ENCODE results near the gene ST3GAL4. TPM values are rescaled to one million over a fixed set of nuclear protein-coding genes. Genes with fewer than 3 reads are reported as not detected.

ST3GAL4 gene
- total RNA-seq, 1 experiment from 2014 or later, result 13.1 TPM

- no peaks in the 10 kb centered on the region for H4K20me1 ChIP-seq (ENCODE audit: insufficient read depth)
- DNase-seq (ENCODE audit: low read depth, low spot score) (no peak), ATAC-seq (peak; percentile 52)
- intact Hi-C loops (cut with micrococcal nuclease), result no loop called here
- peak overlapping the region; percentile 23; the same call in 1 of the 2 replicates for H3K4me2 ChIP-seq (ENCODE audit: low read length)
- H3K9me2 ChIP-seq (ENCODE audit: insufficient read depth), result no peaks in the 10 kb centered on the region
- no peak overlapping the region for H3K9ac ChIP-seq (ENCODE audit: low read length)
- ChIA-PET RAD21 (ENCODE audit: low non-redundant PET in 1 of 2, low total read pairs in 2 of 2, uncharacterized antibody in 2 of 2, unreplicated experiment in 2 of 2) (no interaction called here), POLR2A (no interaction called here), CTCF (interaction anchor here (1.3 to 1.9 kb wide), 3 partner anchors 9 to 121 kb away, joined by 4 to 6 read pairs (median 4); no protein-coding TSS in a partner anchor)
- H2AFZ ChIP-seq (ENCODE audit: low read depth, low read length, poor library complexity, severe bottlenecking), result no peak overlapping the region
- peaks cover 0 to 10% of the 10 kb centered on the region in 2 experiments; a peak in 2 of 4 replicates for H3K4me1 ChIP-seq (ENCODE audit: control insufficient read depth in 1 of 2, insufficient read depth in 2 of 2, low read length in 2 of 2)
- H3K27me3 ChIP-seq (ENCODE audit: insufficient read depth, low read length), result no peaks in the 10 kb centered on the region
- no TSS peak for BruUV-seq (replicated peaks)
- no peak for TF ChIP-seq SRF (IDR thresholded peaks at IDR 0.05; ENCODE audit: low read depth)
- TF ChIP-seq POLR2AphosphoS5 (IDR thresholded peaks at IDR 0.05; ENCODE audit: low read depth, low read length), result no peak
- no peak for TF ChIP-seq SIN3A (IDR thresholded peaks at IDR 0.05; ENCODE audit: low read depth)
- no peak for TF ChIP-seq REST (IDR thresholded peaks at IDR 0.05; ENCODE audit: low read depth)
- TF ChIP-seq ELF1 (IDR thresholded peaks at IDR 0.05; ENCODE audit: borderline replicate concordance, low read depth), result no peak
- TF ChIP-seq EZH2 (IDR thresholded peaks at IDR 0.05), result no peak
- TF ChIP-seq, protein P1, sequence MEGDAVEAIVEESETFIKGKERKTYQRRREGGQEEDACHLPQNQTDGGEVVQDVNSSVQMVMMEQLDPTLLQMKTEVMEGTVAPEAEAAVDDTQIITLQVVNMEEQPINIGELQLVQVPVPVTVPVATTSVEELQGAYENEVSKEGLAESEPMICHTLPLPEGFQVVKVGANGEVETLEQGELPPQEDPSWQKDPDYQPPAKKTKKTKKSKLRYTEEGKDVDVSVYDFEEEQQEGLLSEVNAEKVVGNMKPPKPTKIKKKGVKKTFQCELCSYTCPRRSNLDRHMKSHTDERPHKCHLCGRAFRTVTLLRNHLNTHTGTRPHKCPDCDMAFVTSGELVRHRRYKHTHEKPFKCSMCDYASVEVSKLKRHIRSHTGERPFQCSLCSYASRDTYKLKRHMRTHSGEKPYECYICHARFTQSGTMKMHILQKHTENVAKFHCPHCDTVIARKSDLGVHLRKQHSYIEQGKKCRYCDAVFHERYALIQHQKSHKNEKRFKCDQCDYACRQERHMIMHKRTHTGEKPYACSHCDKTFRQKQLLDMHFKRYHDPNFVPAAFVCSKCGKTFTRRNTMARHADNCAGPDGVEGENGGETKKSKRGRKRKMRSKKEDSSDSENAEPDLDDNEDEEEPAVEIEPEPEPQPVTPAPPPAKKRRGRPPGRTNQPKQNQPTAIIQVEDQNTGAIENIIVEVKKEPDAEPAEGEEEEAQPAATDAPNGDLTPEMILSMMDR (IDR thresholded peaks at IDR 0.05 in 2 of 3, conservative IDR thresholded peaks at IDR 0.05 in 1 of 3; ENCODE audit: borderline replicate concordance in 1 of 3, insufficient read depth in 1 of 3, low read depth in 2 of 3, low read length in 2 of 3), result no peak
- TF ChIP-seq EZH2phosphoT487 (IDR thresholded peaks at IDR 0.05; ENCODE audit: borderline replicate concordance), result no peak
- no peak for TF ChIP-seq FOSL1 (IDR thresholded peaks at IDR 0.05; ENCODE audit: low read depth)
- TF ChIP-seq ZBTB33 (IDR thresholded peaks at IDR 0.05; ENCODE audit: extremely low read depth, insufficient replicate concordance, low read length), result no peak
- TF ChIP-seq TCF7L2 (IDR thresholded peaks at IDR 0.05; ENCODE audit: borderline replicate concordance, extremely low read depth, insufficient read depth, insufficient read length), result no peak
- no peaks in the 10 kb centered on the region for H3K79me2 ChIP-seq (ENCODE audit: insufficient read depth, low read length)
- H3K9me3 ChIP-seq (ENCODE audit: control insufficient read depth in 1 of 2, insufficient read depth in 1 of 2, low read depth in 1 of 2, low read length in 2 of 2), result no peaks in the 10 kb centered on the region
- no peak overlapping the region for H3K4me3 ChIP-seq (replicated peaks in 1 of 2; ENCODE audit: low read depth in 1 of 2, low read length in 2 of 2)
- no peaks in the 10 kb centered on the region for H3K36me3 ChIP-seq (ENCODE audit: control insufficient read depth in 1 of 2, insufficient read depth in 2 of 2, low read length in 2 of 2)
- H3K27ac ChIP-seq (ENCODE audit: low read depth, low read length), result no peak overlapping the region
Observed at GRCh38 chr11:126431401-126432064, 76.0 kb downstream of the ST3GAL4 start.

All from HCT116 (cell line).